GM13977 (cell line): ENCODE data around the gene TAAR8.

Experiments used
- DNase-seq: peaks from one replicate; pipeline ENCODE4 v3.0.0; 2012; ENCODE audit warnings: low spot score
- in situ Hi-C: fragments of 300-500 bp; cut with MboI; formaldehyde crosslinking; loops from one replicate; pipeline ENCODE4 v1.12.0; 2022; ENCODE audit warnings: low sequenced_read_pairs, low pct_unique_long_range_greater_than_20kb, mixed read lengths, inconsistent platforms; ENCODE audit not compliant: unreplicated experiment
- TF ChIP-seq, protein P1 (sequence below): IDR thresholded peaks from 2 replicates; pipeline ENCODE4 v1.5.1; 2012; ENCODE audit warnings: mild to moderate bottlenecking, control low read depth; ENCODE audit not compliant: insufficient read depth; ENCODE audit errors: extremely low read depth, missing control alignments

TAAR8 gene

DNA sequence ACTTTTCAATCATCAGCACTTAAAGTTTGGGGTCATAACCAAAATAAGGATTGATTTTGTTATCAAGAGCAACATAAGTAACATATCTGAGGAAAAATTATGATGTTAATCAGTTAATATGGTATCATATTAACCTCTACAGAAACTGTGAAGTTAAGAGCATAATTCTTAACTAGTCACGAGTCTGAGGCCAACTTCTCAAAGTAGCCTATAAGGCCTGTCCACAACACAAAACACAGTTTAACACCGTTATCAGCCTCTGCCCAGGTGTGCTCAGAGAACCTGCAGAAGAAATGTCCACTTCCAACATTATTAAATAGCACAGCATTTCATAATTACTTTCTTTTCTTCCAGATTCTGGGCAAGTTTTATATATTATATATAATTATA lies 40.6 kb upstream of the TAAR8 start:
- DNase-seq: no peak
- TF ChIP-seq, protein P1, sequence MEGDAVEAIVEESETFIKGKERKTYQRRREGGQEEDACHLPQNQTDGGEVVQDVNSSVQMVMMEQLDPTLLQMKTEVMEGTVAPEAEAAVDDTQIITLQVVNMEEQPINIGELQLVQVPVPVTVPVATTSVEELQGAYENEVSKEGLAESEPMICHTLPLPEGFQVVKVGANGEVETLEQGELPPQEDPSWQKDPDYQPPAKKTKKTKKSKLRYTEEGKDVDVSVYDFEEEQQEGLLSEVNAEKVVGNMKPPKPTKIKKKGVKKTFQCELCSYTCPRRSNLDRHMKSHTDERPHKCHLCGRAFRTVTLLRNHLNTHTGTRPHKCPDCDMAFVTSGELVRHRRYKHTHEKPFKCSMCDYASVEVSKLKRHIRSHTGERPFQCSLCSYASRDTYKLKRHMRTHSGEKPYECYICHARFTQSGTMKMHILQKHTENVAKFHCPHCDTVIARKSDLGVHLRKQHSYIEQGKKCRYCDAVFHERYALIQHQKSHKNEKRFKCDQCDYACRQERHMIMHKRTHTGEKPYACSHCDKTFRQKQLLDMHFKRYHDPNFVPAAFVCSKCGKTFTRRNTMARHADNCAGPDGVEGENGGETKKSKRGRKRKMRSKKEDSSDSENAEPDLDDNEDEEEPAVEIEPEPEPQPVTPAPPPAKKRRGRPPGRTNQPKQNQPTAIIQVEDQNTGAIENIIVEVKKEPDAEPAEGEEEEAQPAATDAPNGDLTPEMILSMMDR: no peak
- in situ Hi-C loops: no loop called here

DNA sequence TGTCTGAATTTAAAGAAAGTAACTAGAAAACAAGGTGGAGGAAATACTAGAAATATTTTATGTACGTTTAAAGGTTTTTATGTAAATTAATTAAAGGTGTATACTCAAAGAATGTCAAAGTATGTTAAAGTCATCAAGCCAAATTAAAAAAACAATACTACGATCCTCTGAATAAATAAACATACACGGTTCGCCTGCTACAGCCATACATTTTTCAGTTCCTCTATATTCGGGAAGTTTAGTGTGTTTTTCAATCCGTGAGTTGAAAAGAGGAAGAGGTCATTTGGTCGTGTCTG lies 40.2 kb upstream of the TAAR8 start:
- no peak for DNase-seq
- in situ Hi-C loops: no loop called here
- TF ChIP-seq, protein P1: no peak

DNA sequence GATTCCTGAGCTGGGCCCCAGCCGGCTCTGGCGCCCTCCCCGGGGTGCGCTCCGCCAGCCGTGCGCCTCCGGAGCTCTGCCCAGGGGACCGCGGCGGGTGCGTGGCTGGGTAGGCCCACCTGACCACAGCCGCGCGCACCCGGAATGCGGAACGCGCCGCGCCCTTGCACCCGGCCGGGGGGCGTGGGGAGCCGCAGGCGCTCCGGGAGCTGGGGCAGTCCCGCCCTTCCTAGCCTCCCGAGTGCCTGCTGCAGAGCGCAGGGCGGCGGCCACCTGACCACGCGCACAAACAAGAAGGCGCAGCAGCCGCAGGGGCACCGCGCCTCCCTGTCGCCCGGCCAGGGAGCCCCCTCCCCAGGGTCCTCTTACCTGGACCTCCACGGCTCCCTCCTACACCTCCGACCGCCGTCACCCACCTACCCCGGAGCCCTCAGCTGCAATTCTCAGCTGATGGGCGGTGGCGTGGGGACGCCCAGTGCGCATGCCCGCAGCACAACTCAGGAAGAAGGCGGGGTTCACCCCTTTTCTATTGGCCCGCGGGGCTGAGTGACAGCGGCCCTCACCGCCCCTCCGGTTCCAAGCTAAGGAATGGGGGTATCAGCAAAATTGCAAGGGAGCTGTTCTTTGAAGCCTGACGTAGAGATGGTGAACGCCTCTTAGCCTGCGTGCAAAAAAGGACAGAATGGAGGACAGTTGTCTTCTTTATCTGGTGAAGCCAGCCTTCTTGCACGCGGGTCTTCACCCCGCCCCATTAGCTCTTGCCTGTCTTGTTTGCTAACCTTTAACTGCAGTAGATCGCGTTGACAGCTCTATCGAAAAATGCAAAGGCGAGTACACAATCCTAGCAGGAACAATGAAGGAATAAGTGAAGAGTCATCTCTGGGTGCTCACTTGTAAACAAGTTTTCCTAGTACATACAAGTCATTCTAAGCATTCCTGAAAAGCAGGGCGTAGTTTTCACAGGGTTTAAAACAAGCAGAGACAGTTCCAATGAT lies 39.5 kb upstream of the TAAR8 start, which contains the start of gene STX7:
TSS of gene STX7 (minus strand) at position 479 of the 995 bp plus-strand sequence. CDS start 9,586 bp downstream, outside the sequence.
- peak; percentile 91 for DNase-seq
- TF ChIP-seq, protein P1: no peak
- in situ Hi-C loops: no loop called here

DNA sequence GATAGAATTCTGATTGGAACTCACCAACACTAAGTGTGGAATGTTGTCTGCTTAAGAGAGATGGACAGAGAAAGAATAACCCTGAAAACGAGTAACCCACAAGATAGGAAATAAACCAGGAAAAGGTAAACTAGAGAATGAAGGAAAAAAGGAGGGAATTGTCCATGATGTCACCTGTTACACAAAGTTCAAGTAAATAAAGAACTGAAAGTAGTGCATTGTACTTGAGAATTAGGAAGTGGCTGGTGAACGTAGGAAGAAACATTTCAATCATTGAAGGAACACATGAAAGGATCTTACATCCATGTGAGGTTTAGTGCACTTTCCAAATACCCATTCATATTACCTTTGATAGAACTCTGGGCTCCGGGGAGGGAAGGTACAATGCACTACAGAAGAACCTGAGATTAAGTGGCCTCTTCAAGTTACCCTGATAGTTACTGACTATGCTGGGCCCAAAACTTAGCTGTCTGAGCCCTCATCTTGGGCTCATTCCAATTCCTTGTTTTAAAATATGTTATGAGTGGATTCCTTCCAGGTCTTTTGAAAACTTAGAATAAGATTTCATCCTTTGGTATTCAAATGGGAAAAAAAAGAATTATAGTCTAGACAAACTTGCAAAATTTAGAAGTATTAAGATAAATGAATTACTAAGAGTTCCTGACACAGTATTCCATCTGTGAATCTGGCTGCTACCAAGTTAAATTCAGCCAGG lies 38.5 kb upstream of the TAAR8 start:
- no peak for DNase-seq
- TF ChIP-seq, protein P1: no peak
- in situ Hi-C loops: no loop called here

DNA sequence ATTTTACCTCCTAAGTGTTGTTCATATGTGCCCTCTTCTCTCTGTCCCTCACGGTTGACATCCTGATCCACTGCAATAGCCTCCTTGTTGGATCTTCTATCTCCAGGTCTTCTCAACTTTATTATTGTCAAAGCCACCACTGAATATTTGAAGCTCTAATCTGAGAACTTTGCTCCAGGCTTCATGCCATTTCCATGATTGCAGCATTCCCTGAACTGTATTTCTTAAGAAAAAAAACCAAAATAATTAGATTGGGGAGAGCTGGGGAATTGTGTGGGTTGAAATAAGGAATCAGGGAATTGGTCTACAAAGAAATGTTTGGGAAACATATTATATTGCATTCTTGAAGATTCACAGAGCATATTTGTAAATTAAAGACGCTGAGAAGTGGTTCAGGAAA lies 37.1 kb upstream of the TAAR8 start:
- TF ChIP-seq, protein P1: no peak
- DNase-seq: no peak
- in situ Hi-C loops: no loop called here

DNA sequence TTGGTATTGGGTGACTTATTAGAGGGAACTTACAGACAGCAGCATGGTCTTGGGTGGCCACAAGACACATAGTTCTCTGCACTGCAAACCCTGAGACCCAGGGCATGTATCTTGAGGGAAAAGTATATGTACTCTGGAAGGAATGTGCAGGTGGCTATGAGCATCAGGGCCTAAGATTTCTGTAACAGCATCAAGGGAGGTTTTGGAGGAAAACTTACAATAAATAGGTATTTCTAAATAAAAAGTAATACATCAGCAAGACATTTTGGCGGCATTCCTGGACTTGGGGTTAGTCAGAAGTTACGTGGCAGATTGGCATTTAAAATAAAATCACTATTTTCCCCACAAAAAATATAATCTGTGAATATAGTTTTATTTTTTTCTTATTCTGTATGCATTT lies 31.5 kb upstream of the TAAR8 start:
- in situ Hi-C loops: no loop called here
- no peak for DNase-seq
- TF ChIP-seq, protein P1: no peak
